LNCaP clone FGC (cell line): Measurements from ENCODE around the gene SPTBN2.

ENCODE experiments used
- DNase-seq: peaks from one replicate; pipeline ENCODE4 v3.0.0-alpha.2; 2011; ENCODE audit warnings: low read depth
- H3K4me3 ChIP-seq: 2 replicates; pipeline ENCODE4 v1.5.1; 2011; ENCODE audit warnings: mild to moderate bottlenecking, low read depth, low read length, control low read depth
- TF ChIP-seq, protein P1 (sequence below): IDR thresholded peaks from 2 replicates; pipeline ENCODE4 v1.5.1; 2012; ENCODE audit warnings: mild to moderate bottlenecking; ENCODE audit not compliant: control insufficient read depth, insufficient read depth; ENCODE audit errors: extremely low read depth

Gene SPTBN2

DNA sequence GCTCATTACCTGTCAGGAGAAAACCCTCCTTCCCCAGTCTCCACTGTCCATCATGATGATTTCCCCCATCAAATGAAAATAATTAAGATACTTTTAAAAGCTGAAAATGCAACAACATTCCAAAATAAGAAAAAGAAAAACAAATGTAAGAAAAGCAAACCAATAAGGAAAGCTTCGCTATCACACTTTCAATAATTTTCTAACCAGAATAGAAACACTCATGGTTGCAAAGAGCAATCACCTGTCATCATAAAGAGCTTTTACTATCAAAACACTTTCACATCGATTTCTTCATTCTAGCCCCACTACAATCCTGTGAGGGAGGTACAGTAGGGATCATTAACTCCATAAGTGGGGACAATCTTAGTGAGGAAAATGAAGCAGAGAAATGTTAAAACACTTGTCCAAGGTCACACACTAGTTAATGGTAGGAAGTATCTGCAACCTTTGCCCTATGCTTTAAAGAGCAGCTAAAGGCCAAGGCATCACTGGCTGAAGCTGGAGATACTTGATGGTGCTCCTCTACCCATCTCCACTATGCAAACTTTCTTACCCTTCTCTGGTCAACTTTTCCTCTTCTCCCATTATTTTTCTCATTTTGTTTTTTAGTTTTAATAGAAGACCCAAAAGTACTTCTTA, 53.9 kb downstream of the SPTBN2 start:
- H3K4me3 ChIP-seq, result no peak overlapping the region
- DNase-seq, result no peak
- TF ChIP-seq, protein P1, sequence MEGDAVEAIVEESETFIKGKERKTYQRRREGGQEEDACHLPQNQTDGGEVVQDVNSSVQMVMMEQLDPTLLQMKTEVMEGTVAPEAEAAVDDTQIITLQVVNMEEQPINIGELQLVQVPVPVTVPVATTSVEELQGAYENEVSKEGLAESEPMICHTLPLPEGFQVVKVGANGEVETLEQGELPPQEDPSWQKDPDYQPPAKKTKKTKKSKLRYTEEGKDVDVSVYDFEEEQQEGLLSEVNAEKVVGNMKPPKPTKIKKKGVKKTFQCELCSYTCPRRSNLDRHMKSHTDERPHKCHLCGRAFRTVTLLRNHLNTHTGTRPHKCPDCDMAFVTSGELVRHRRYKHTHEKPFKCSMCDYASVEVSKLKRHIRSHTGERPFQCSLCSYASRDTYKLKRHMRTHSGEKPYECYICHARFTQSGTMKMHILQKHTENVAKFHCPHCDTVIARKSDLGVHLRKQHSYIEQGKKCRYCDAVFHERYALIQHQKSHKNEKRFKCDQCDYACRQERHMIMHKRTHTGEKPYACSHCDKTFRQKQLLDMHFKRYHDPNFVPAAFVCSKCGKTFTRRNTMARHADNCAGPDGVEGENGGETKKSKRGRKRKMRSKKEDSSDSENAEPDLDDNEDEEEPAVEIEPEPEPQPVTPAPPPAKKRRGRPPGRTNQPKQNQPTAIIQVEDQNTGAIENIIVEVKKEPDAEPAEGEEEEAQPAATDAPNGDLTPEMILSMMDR, result no peak

DNA sequence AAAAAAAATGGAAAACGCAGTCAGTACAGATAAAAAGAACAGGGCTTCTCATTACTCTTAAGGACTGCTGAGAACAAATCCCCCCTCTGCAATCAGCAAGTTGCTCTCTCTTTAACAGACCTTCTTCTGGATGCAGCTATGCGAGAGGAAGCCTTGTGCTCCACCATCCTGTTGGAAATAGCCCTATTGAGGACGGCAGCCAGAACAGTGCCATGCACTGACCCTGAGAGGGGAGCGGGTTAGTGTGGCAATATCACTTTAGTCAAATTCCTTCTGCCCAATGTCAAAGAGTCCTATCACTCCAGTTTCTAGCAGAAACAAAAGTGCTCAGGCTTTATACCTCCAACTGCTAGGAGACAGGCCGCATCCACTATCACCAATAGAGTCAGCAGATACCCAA, 58.2 kb downstream of the SPTBN2 start:
- TF ChIP-seq, protein P1, result no peak
- no peak overlapping the region for H3K4me3 ChIP-seq
- DNase-seq, result no peak

DNA sequence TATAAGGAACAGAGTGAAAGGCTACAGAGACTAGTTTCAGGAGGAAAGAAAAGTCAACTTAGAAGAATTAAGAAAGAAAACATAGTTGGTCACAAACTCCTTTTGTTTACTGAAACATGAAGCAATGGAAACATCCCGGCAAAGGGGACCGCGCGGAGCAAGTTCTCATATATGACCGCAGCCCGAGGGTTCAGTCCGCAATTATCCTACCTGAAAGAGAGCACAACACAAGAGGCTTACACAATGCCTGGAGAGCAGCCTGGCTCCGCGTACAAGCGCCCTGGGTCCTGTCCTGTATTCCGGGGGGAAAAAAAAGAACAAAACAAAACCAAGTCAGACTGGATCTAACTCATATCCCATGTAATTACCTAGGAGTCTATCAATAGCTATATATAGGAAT, 63.6 kb downstream of the SPTBN2 start:
- DNase-seq, result no peak
- H3K4me3 ChIP-seq, result no peak overlapping the region
- TF ChIP-seq, protein P1, result no peak

DNA sequence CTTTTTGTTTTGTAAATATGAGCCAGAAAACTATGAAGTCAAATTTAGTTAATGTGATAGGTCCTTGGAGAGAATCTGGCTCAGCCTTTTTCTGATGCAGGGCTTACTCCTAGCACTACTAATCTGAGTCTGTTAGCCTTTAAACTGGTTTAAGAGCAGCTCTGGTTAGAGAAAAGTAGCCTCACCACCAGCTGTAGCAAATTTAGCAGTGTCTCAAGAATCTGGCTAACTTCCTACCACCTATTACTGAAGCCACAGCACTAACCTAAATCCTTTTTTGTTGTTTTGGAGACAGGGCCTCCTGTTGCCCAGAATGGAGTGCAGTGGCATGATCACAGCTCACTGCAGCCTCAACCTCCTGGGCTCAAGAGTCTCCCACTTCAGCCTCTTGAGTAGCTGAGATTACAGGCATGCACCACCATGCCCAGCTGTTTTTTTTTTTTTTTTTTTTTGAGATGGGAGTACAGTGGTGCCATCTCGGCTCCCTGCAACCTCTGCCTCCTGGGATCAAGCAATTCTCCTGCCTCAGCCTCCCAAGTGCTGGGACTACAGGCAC, 65.2 kb downstream of the SPTBN2 start:
- TF ChIP-seq, protein P1, result no peak
- H3K4me3 ChIP-seq, result no peak overlapping the region
- no peak for DNase-seq

DNA sequence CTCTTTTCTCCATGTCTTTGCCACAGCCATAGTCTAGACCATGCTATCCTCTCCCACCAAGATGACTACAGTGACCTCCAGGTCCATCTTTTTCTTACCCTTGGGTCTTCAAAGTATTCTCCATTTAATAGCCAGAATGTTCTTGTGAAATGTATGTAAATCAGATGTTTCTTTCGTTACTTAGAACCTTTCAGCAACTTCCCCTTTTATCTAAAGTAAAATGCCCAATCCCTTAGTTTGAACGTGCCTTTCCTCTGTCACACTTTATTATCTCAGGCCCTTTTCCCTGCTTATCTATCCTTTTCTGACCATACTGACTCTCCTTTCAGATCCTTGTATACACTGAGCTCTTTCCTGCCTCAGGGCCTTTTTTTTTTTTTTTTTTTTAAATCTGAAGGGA, 69.3 kb downstream of the SPTBN2 start:
- no peak for DNase-seq
- TF ChIP-seq, protein P1, result no peak

DNA sequence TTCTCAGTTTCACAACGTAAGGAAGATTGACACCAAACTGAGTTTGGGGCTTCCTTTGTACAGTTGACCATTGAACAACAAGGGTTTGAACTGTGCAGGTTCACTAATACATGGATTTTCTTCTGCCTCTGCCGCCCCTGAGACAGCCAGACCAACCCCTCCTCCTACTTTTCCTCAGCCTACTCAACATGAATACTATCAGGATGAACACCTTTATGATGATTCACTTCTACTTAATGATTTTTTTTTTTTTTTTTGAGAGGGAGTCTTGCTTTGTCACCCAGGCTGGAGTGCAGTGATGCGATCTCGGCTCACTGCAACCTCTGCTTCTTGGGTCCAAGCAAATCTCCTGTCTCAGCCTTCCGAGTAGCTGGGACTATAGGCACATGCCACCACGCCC, 75.9 kb downstream of the SPTBN2 start:
- no peak for DNase-seq
- TF ChIP-seq, protein P1, result no peak
- H3K4me3 ChIP-seq, result no peak overlapping the region

More for the DNA sequence above, 69.3 kb downstream of the SPTBN2 start:
- H3K4me3 ChIP-seq, result no peak overlapping the region

DNA sequence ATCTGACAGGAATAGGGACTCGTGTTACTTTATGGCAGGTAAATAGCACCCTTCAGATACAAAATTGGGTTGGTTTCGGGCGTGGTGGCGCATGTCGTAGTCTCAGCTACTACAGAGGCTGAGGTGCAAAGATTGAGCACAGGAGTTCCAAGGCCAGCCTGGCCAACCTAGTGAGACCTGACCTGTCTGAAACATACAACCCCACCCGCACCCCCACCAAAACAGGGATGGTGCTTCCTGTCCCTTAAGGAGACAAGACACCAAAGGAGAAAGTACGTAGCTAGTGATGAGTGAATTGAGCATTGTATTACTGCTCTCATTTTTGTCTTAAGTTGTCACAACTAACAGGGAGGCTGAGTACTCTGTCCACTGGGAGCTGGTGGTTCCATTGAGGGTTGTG, 76.4 kb downstream of the SPTBN2 start:
- TF ChIP-seq, protein P1, result no peak
- no peak for DNase-seq
- H3K4me3 ChIP-seq, result no peak overlapping the region
